Measurements from ENCODE around the gene PPP1CB.

- TF ChIP-seq CTCF (IDR thresholded peaks at IDR 0.05) (no peak), SREBF2 (IDR thresholded peaks at IDR 0.05) (no peak), ZSCAN20 (CRISPR knock-in tag; IDR thresholded peaks at IDR 0.05) (no peak), POLR2AphosphoS2 (conservative IDR thresholded peaks at IDR 0.05; ENCODE audit: low read length) (no peak)
These were observed 28.9 kb downstream of the PPP1CB start for GRCh38 chr2:28780496-28780895.
